Activated T-cell treated with anti-CD3 and anti-CD28 coated beads, Interleukin-2, amount 50 U/mL, for 72 hours (primary cell): Measurements from ENCODE around the gene APOL6. TPM values are rescaled to one million over a fixed set of nuclear protein-coding genes. Genes with fewer than 3 reads are reported as not detected.

ENCODE experiments used
- ATAC-seq, 2 donors: fragments of 150-1000 bp; cut with Tn5 transposase; replicated peaks in 1 of 2; 2 replicates each; pipeline ENCODE4 v1.10.0; 2021; ENCODE audit warnings: moderate library complexity in 2 of 2, mild to moderate bottlenecking in 1 of 2
- DNase-seq, 2 donors: peaks; one replicate each; pipeline ENCODE4 v3.0.0; 2021 to 2022; ENCODE audit warnings: mixed read lengths in 1 of 2
- H3K27ac Mint-ChIP-seq: one replicate; pipeline ENCODE4 v1.8.0; 2022; ENCODE audit warnings: mild to moderate bottlenecking, moderate library complexity, mixed read lengths
- H3K27me3 Mint-ChIP-seq: one replicate; pipeline ENCODE4 v1.8.0; 2022; ENCODE audit warnings: low read depth, mixed read lengths
- H3K36me3 Mint-ChIP-seq, 2 donors: one replicate each; pipeline ENCODE4 v1.8.0; 2022; ENCODE audit warnings: mixed read lengths in 2 of 2, mild to moderate bottlenecking in 1 of 2; ENCODE audit not compliant: insufficient read depth in 2 of 2
- H3K4me1 Mint-ChIP-seq: one replicate; pipeline ENCODE4 v1.8.0; 2022; ENCODE audit warnings: low read depth, mixed read lengths
- H3K4me3 Mint-ChIP-seq, 2 donors: one replicate each; pipeline ENCODE4 v1.8.0; 2022; ENCODE audit warnings: mild to moderate bottlenecking in 2 of 2, mixed read lengths in 2 of 2, moderate library complexity in 2 of 2
- H3K9me3 Mint-ChIP-seq, 2 donors: one replicate each; pipeline ENCODE4 v1.8.0; 2022; ENCODE audit warnings: mixed read lengths in 2 of 2
- total RNA-seq, 2 donors: library from RNA; stranded (reverse); gene quantifications; one replicate each; pipeline ENCODE4 v1.2.3, GENCODE V29; 2022

APOL6 gene
- total RNA-seq, 2 donors from 2014 or later = 42.0 to 56.0 TPM

DNA sequence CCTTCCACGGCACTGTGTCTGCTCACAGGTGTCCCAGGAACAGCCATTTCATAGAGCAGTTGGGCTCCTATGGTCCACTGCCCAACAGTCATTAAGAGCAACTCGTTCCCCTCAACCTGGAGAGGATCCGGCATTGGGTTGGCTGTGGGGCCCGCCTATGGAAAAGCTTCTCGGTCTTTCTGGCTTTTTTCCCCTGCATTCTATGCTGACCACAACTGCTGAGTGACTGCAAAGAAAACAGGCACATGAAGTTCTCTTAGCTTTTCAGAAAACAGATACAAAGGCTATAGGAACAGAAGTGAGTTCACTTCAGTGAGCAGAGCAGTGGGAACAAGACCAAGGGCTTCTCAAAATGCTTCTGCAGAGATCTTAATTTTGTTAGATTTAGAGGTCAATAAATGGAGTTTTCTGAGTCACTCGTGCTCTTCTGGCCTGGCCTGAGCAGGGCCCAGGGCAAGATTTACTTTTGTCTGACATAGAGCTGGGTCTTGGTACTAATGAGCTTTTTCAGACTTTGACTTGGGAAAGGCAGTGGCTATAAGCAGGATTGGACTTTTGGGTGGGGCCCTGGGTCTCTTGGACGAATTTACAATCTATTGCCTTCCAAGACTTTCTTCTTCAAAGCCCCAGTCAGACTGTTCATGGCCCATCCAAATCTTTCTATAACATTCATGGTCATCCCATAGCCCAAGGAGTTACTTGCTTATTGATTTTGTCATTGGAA, 55.8 kb downstream of the APOL6 start:
- no peaks in the 10 kb centered on the region for H3K9me3 Mint-ChIP-seq
- no peaks in the 10 kb centered on the region for H3K27me3 Mint-ChIP-seq
- no peak for ATAC-seq
- H3K36me3 Mint-ChIP-seq = no peaks in the 10 kb centered on the region
- H3K4me1 Mint-ChIP-seq = no peaks in the 10 kb centered on the region
- no peak overlapping the region for H3K27ac Mint-ChIP-seq
- no peak for DNase-seq
- no peak overlapping the region for H3K4me3 Mint-ChIP-seq

DNA sequence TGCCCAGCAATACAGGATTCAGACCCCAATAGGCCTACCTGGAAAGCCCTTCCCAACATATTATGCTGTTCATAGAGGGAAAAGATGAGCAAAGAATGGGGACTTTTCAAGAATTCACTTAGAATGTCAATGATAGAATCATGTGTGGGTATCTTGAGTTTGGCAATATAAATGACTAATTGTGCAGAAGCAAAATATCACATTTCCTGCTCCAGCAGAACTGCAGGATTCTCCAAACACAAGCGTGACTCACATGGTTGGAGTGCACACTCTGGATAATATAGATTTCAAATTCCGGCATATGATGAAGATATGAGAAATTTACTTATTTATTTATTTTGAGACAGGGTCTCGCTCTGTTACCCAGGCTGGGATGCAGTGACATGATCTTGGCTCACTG, 56.9 kb downstream of the APOL6 start:
- no peaks in the 10 kb centered on the region for H3K9me3 Mint-ChIP-seq
- H3K4me1 Mint-ChIP-seq = no peaks in the 10 kb centered on the region
- H3K36me3 Mint-ChIP-seq = no peaks in the 10 kb centered on the region
- no peak overlapping the region for H3K27ac Mint-ChIP-seq
- H3K4me3 Mint-ChIP-seq = no peak overlapping the region
- H3K27me3 Mint-ChIP-seq = no peaks in the 10 kb centered on the region
- DNase-seq (no peak), ATAC-seq (no peak)

DNA sequence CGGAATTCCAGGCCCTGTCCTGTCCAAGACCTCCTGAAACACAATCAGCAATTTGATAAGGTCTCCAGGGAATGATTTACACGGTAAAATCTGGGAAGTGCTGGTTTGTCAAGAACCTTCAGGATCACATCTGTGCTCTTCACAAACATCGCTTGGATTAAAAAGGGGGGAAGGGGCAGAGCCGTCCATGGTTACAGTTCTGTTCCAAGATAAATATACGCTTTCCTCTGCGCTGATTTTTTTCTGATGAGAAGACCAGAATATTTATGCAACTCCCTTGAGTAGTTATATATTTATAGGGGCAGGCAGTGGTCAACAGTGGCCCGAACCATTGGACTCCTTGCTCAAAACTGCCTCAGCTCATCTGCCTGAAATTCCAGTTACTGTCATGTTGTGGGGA, 60.2 kb downstream of the APOL6 start:
- Mint-ChIP-seq H3K9me3 (peaks cover 2 to 6% of the 10 kb centered on the region in 2 donors), H3K4me3 (no peak overlapping the region), H3K27ac (no peak overlapping the region), H3K4me1 (no peaks in the 10 kb centered on the region), H3K27me3 (no peaks in the 10 kb centered on the region), H3K36me3 (peaks cover 3 to 4% of the 10 kb centered on the region in 2 donors)
- DNase-seq (no peak), ATAC-seq (no peak)

DNA sequence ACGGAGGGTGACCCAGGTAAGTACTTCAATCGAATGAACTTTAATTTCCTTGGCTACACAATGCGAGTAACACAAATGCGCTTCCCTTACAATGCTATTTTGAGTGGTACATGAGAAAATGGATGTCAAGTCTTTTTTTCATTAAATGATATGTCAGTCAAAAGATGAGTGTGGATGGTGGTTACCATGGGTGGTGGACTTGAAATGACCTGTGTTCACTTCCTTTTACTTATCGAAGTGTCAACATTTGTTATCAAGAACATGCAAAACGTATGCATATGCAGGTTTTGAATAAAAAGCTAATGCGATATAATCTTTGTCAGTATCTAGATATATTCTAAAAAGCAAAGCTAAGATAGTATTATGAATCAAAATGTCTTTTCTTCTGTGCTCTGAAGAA, 60.7 kb downstream of the APOL6 start:
- Mint-ChIP-seq H3K4me1 (no peaks in the 10 kb centered on the region), H3K36me3 (peaks cover 3 to 6% of the 10 kb centered on the region in 2 donors), H3K4me3 (no peak overlapping the region), H3K9me3 (peaks cover 2 to 9% of the 10 kb centered on the region in 2 donors), H3K27me3 (no peaks in the 10 kb centered on the region), H3K27ac (no peak overlapping the region)
- DNase-seq (no peak), ATAC-seq (no peak)

DNA sequence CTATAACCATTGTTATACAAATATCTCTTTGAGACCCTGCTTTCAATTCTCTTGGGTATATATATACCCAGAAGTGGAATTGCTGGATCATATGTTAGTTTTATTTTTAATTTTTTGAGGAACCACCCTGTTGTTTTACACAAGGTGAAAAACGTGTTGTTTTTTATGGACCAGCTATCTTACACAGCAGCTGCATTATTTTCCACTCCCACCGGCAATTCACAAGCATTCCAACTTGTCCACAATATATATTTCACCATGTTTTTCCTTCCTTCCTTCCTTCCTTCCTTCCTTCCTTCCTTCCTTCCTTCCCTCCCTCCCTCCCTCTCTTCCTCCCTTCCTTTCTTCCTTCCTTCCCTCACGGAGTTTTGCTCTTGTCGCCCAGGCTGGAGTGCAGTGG, 63.1 kb downstream of the APOL6 start:
- H3K36me3 Mint-ChIP-seq = peaks cover 3 to 6% of the 10 kb centered on the region in 2 donors
- no peaks in the 10 kb centered on the region for H3K27me3 Mint-ChIP-seq
- DNase-seq = no peak
- no peaks in the 10 kb centered on the region for H3K4me1 Mint-ChIP-seq
- no peak for ATAC-seq
- H3K27ac Mint-ChIP-seq = no peak overlapping the region
- peaks cover 2 to 9% of the 10 kb centered on the region in 2 donors for H3K9me3 Mint-ChIP-seq
- H3K4me3 Mint-ChIP-seq = no peak overlapping the region

DNA sequence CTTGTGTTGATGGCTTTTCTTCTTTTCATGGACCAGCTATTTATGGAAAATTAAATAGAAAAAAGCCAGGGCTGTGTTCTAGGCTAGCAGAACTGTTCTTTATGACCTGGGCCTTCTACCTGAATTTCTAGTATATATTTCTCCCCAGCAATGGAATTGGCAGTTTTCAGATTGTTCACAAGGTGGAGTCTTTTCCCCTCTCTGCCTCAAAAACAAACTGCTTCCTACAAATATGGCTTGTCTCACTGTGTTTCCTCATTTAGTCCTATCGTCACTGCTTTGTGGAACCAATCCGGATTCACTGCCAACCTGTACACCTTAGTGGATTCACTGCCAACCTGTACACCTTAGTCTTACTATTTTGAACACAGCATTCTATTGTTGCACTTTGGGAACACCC, 64.4 kb downstream of the APOL6 start:
- Mint-ChIP-seq H3K4me3 (no peak overlapping the region), H3K27me3 (no peaks in the 10 kb centered on the region), H3K4me1 (no peaks in the 10 kb centered on the region), H3K9me3 (peaks cover 2 to 9% of the 10 kb centered on the region in 2 donors), H3K27ac (no peak overlapping the region), H3K36me3 (peaks cover 3 to 6% of the 10 kb centered on the region in 2 donors)
- DNase-seq (no peak), ATAC-seq (no peak)

DNA sequence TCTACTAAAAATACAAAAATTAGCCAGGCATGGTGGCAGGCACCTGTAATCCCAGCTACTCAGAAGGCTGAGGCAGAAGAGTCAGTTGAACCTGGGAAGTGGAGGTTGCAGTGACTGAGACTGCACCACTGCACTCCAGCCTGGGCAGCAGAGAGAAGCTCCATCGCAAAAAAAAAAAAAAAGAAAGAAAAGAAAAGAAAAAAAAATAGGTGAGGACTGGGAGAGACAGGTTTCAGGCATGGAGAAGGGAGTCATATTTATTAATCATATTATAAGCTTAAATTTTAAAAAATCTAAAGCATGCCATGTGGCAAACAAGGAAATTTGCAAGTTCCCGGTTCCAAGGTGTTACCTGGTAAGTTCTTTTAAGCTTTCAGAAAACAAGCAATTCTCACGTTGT, 69.3 kb downstream of the APOL6 start, which contains the start of gene APOL5:
TSS of gene APOL5 (plus strand) at position 301 of the 400 bp plus-strand sequence. CDS start at position 301, 0 bp downstream.
- no peak within 1 kb of the TSS for H3K27ac Mint-ChIP-seq
- no peak for DNase-seq
- H3K9me3 Mint-ChIP-seq = peaks cover 2 to 9% of the 10 kb centered on the region in 2 donors
- H3K4me3 Mint-ChIP-seq = no peak within 1 kb of the TSS
- H3K36me3 Mint-ChIP-seq = peaks cover 3 to 6% of the 10 kb centered on the region in 2 donors
- ATAC-seq = no peak
- no peaks in the 10 kb centered on the region for H3K27me3 Mint-ChIP-seq
- H3K4me1 Mint-ChIP-seq = no peaks in the 10 kb centered on the region

Other genes starting within 250 kb of the APOL6 start
- 100 to 1,000 TPM; 290 to 370 TPM for gene MCM5, start 248.3 kb upstream of the APOL6 start, total RNA-seq
- under 1 TPM; 0.19 to 0.28 TPM for gene RASD2, start 107.6 kb upstream of the APOL6 start, total RNA-seq
- gene MB, start 31.1 kb upstream of the APOL6 start, total RNA-seq = under 1 TPM; 0.24 to 0.69 TPM
- gene APOL5, start 69.4 kb downstream of the APOL6 start, total RNA-seq = not detected